Panc1 (cell line): ENCODE results near the gene NNAT. TPM values are rescaled to one million over a fixed set of nuclear protein-coding genes. Genes with fewer than 3 reads are reported as not detected.

ENCODE experiments used
- ATAC-seq: fragments of 200-7000 bp; cut with Tn5 transposase; 2 replicates; pipeline ENCODE4 v1.9.1; 2020; ENCODE audit warnings: mild to moderate bottlenecking, moderate library complexity
- BruUV-seq: library from RNA; stranded (reverse); fragments of 400-500 nt; replicated peaks from 2 replicates; lab custom pipeline; 2021; lab: Mats Ljungman, UMichigan
- CTCF ChIA-PET: fragments of 300-600 bp; sonication (Branson Sonifier 250); formaldehyde crosslinking; loops from one replicate; lab custom pipeline; 2022; ENCODE audit warnings: antibody characterized with exemption; lab: Charles Lee
- POLR2A ChIA-PET: fragments of 300-600 bp; sonication (Branson Sonifier 250); formaldehyde crosslinking; loops from one replicate; lab custom pipeline; 2022; ENCODE audit warnings: antibody characterized with exemption; lab: Charles Lee
- DNase-seq: peaks from one replicate; pipeline ENCODE4 v3.0.0-alpha.2; 2010; ENCODE audit warnings: low read depth, low spot score
- H3K27ac ChIP-seq: 2 replicates; pipeline ENCODE4 v1.5.1; 2011; ENCODE audit warnings: mild to moderate bottlenecking, low read length, inconsistent platforms
- H3K27me3 ChIP-seq: fragments of 200-500 bp; sonication (Bioruptor generic); 2 replicates; pipeline ENCODE4 v1.6.0; 2014; ENCODE audit warnings: low read length, inconsistent platforms; ENCODE audit not compliant: control insufficient read depth, insufficient read depth
- H3K36me3 ChIP-seq: fragments of 200-500 bp; sonication (Bioruptor generic); 2 replicates; pipeline ENCODE4 v1.5.1; 2014; ENCODE audit warnings: inconsistent platforms, mild to moderate bottlenecking, low read length, moderate library complexity; ENCODE audit not compliant: control insufficient read depth, insufficient read depth
- H3K4me1 ChIP-seq: 2 replicates; pipeline ENCODE4 v1.5.1; 2011; ENCODE audit warnings: inconsistent platforms, mild to moderate bottlenecking, low read length, moderate library complexity; ENCODE audit not compliant: control insufficient read depth, insufficient read depth
- H3K4me3 ChIP-seq, 2 experiments: 2 replicates each; pipeline ENCODE4 v1.5.1; 2011 to 2012; ENCODE audit warnings: low read depth in 2 of 2, low read length in 2 of 2, mild to moderate bottlenecking in 2 of 2, inconsistent platforms in 1 of 2, moderate library complexity in 1 of 2
- H3K9me3 ChIP-seq: fragments of 200-500 bp; sonication (Bioruptor generic); 2 replicates; pipeline ENCODE4 v1.5.1; 2014; ENCODE audit warnings: low read depth, mild to moderate bottlenecking, inconsistent platforms, low read length, moderate library complexity; ENCODE audit not compliant: control insufficient read depth, insufficient read depth
- CTCF ChIP-seq: fragments of 450-650 bp; IDR thresholded peaks from 2 replicates; pipeline ENCODE4 v1.5.1; 2017; ENCODE audit warnings: mild to moderate bottlenecking
- POLR2AphosphoS5 ChIP-seq: IDR thresholded peaks from 2 replicates; pipeline ENCODE4 v1.6.1; 2012; ENCODE audit warnings: mild to moderate bottlenecking, low read depth, low read length, moderate library complexity
- REST ChIP-seq, 2 experiments: IDR thresholded peaks; 2 replicates each; pipeline ENCODE4 v1.6.1; 2011 to 2012; ENCODE audit warnings: low read depth in 2 of 2, control low read depth in 1 of 2, low read length in 1 of 2, mild to moderate bottlenecking in 1 of 2, moderate library complexity in 1 of 2; ENCODE audit not compliant: insufficient read depth in 1 of 2
- SIN3A ChIP-seq: IDR thresholded peaks from 2 replicates; pipeline ENCODE4 v1.6.1; 2012; ENCODE audit warnings: low read depth, mild to moderate bottlenecking, low read length, moderate library complexity, borderline replicate concordance; ENCODE audit not compliant: insufficient read depth
- TCF7L2 ChIP-seq: IDR thresholded peaks from 2 replicates; pipeline ENCODE4 v1.6.1; 2011; ENCODE audit warnings: mild to moderate bottlenecking, low read depth, low read length, inconsistent platforms
- in situ Hi-C: cut with HindIII; loops from 2 replicates; pipeline ENCODE4 v1.10.0; 2016; ENCODE audit warnings: low sequenced_read_pairs, low pct_unique_long_range_greater_than_20kb
- intact Hi-C: fragments of 100-400 bp; cut with micrococcal nuclease; formaldehyde crosslinking; loops from one replicate; pipeline ENCODE4 v1.10.0; 2022; ENCODE audit not compliant: unreplicated experiment
- total RNA-seq: library from RNA; stranded (reverse); gene quantifications from one replicate; pipeline ENCODE4 v1.2.1, GENCODE V29; 2021; ENCODE audit not compliant: unreplicated experiment

Gene NNAT
- total RNA-seq, 1 experiment from 2014 or later, result not detected

- no peak for ATAC-seq
- no peak overlapping the region for H3K27ac ChIP-seq
- ChIA-PET CTCF (no interaction called here), POLR2A (no interaction called here)
- no peaks in the 10 kb centered on the region for H3K9me3 ChIP-seq
- H3K4me3 ChIP-seq, result no peak overlapping the region
- BruUV-seq, result no TSS peak
- H3K4me1 ChIP-seq, result no peaks in the 10 kb centered on the region
- in situ Hi-C loops, result no loop called here
- TF ChIP-seq TCF7L2 (no peak), POLR2AphosphoS5 (no peak), CTCF (no peak), REST (IDR thresholded peaks at IDR 0.05; ENCODE audit: insufficient read depth in 1 of 2, low read depth in 2 of 2, low read length in 1 of 2) (no peak), SIN3A (no peak)
- DNase-seq, result no peak
- H3K36me3 ChIP-seq, result no peaks in the 10 kb centered on the region
- intact Hi-C loops, result no loop called here
- peaks cover 27% of the 10 kb centered on the region for H3K27me3 ChIP-seq
Measured at GRCh38 chr20:37479266-37479665, 41.8 kb upstream of the NNAT start.

GRCh38 chr20:37479925-37480691 lies 40.9 kb upstream of the NNAT start:
- no peak overlapping the region for H3K27ac ChIP-seq
- BruUV-seq, result no TSS peak
- no peaks in the 10 kb centered on the region for H3K36me3 ChIP-seq
- intact Hi-C loops (no loop called here), in situ Hi-C loops (no loop called here)
- CTCF ChIA-PET, result no interaction called here
- H3K4me3 ChIP-seq, result no peak overlapping the region
- H3K27me3 ChIP-seq, result peaks cover 26% of the 10 kb centered on the region
- ATAC-seq, result no peak
- no peak for TF ChIP-seq CTCF
- TF ChIP-seq POLR2AphosphoS5, result no peak
- TF ChIP-seq SIN3A, result no peak
- no peak for TF ChIP-seq REST (IDR thresholded peaks at IDR 0.05; ENCODE audit: insufficient read depth in 1 of 2, low read depth in 2 of 2, low read length in 1 of 2)
- TF ChIP-seq TCF7L2, result no peak
- no peaks in the 10 kb centered on the region for H3K4me1 ChIP-seq
- H3K9me3 ChIP-seq, result no peaks in the 10 kb centered on the region
- POLR2A ChIA-PET, result no interaction called here
- DNase-seq, result no peak
